IPS-18c (cell line): ENCODE measurements around the gene CAMK1G.

Source experiments
- H3K4me3 ChIP-seq: 2 replicates; pipeline ENCODE4 v1.7.0; 2013; ENCODE audit warnings: low read depth, mild to moderate bottlenecking, low read length, moderate library complexity; ENCODE audit not compliant: insufficient read depth
- H3K9me3 ChIP-seq: one replicate; pipeline ENCODE4 v1.6.1; 2013; ENCODE audit warnings: mild to moderate bottlenecking, low read length, moderate library complexity; ENCODE audit not compliant: control insufficient read depth, insufficient read depth

Gene CAMK1G

GRCh38 chr1:209557221-209557620 is 26.3 kb upstream of the CAMK1G start:
- H3K9me3 ChIP-seq, result no peaks in the 10 kb centered on the region
- no peak overlapping the region for H3K4me3 ChIP-seq

GRCh38 chr1:209560529-209560928 is 23.0 kb upstream of the CAMK1G start:
- Histone ChIP-seq H3K4me3 (no peak overlapping the region), H3K9me3 (no peaks in the 10 kb centered on the region)

- no peaks in the 10 kb centered on the region for H3K9me3 ChIP-seq
Observed at GRCh38 chr1:209560952-209561351, 22.6 kb upstream of the CAMK1G start.

GRCh38 chr1:209561532-209561931 is 22.0 kb upstream of the CAMK1G start:
- H3K4me3 ChIP-seq, result no peak overlapping the region
- no peaks in the 10 kb centered on the region for H3K9me3 ChIP-seq

More at GRCh38 chr1:209560952-209561351, 22.6 kb upstream of the CAMK1G start:
- no peak overlapping the region for H3K4me3 ChIP-seq

GRCh38 chr1:209564849-209565248 is 18.7 kb upstream of the CAMK1G start:
- no peak overlapping the region for H3K4me3 ChIP-seq
- H3K9me3 ChIP-seq, result no peaks in the 10 kb centered on the region

GRCh38 chr1:209565759-209566678 is 17.5 kb upstream of the CAMK1G start:
- Histone ChIP-seq H3K9me3 (no peaks in the 10 kb centered on the region), H3K4me3 (no peak overlapping the region)

- Histone ChIP-seq H3K4me3 (no peak overlapping the region), H3K9me3 (no peaks in the 10 kb centered on the region)
Observed at GRCh38 chr1:209567698-209568175, 15.8 kb upstream of the CAMK1G start.

- no peaks in the 10 kb centered on the region for H3K9me3 ChIP-seq
- H3K4me3 ChIP-seq, result no peak overlapping the region
Observed at GRCh38 chr1:209569455-209570207, 13.9 kb upstream of the CAMK1G start.

GRCh38 chr1:209570743-209571142 is 12.8 kb upstream of the CAMK1G start:
- Histone ChIP-seq H3K4me3 (no peak overlapping the region), H3K9me3 (no peaks in the 10 kb centered on the region)

GRCh38 chr1:209576392-209577197 is 6.9 kb upstream of the CAMK1G start:
- no peak overlapping the region for H3K4me3 ChIP-seq
- H3K9me3 ChIP-seq, result no peaks in the 10 kb centered on the region

GRCh38 chr1:209577346-209577745 is 6.2 kb upstream of the CAMK1G start:
- no peak overlapping the region for H3K4me3 ChIP-seq
- H3K9me3 ChIP-seq, result no peaks in the 10 kb centered on the region

- Histone ChIP-seq H3K9me3 (no peaks in the 10 kb centered on the region), H3K4me3 (no peak overlapping the region)
Observed at GRCh38 chr1:209580577-209580976, 2.9 kb upstream of the CAMK1G start.

GRCh38 chr1:209584231-209584672 is 738 bp downstream of the CAMK1G start:
- Histone ChIP-seq H3K9me3 (no peaks in the 10 kb centered on the region), H3K4me3 (peak overlapping the region; percentile 41; the same call in 1 of the 2 replicates)

- H3K9me3 ChIP-seq, result no peaks in the 10 kb centered on the region
Observed at GRCh38 chr1:209585197-209585596, 1.7 kb downstream of the CAMK1G start.

GRCh38 chr1:209585672-209586071 is 2.2 kb downstream of the CAMK1G start:
- Histone ChIP-seq H3K9me3 (no peaks in the 10 kb centered on the region), H3K4me3 (peak overlapping the region; percentile 10; the same call in 1 of the 2 replicates)

More at GRCh38 chr1:209585197-209585596, 1.7 kb downstream of the CAMK1G start:
- H3K4me3 ChIP-seq, result peak overlapping the region; percentile 10; the same call in 1 of the 2 replicates

- Histone ChIP-seq H3K4me3 (no peak overlapping the region), H3K9me3 (no peaks in the 10 kb centered on the region)
Observed at GRCh38 chr1:209586221-209586740, 2.8 kb downstream of the CAMK1G start.

GRCh38 chr1:209587789-209588188 is 4.3 kb downstream of the CAMK1G start:
- Histone ChIP-seq H3K9me3 (no peaks in the 10 kb centered on the region), H3K4me3 (no peak overlapping the region)
